Stomach smooth muscle (tissue), 2 donors: ENCODE data around the gene CALB2.

Experiments used
- H3K27ac ChIP-seq: one replicate; pipeline ENCODE4 v1.7.0; 2013; ENCODE audit warnings: mild to moderate bottlenecking, low read length, inconsistent platforms
- H3K27me3 ChIP-seq, 2 donors: one replicate each; pipeline ENCODE4 v1.7.0; 2013; ENCODE audit warnings: low read length in 2 of 2; ENCODE audit not compliant: insufficient read depth in 2 of 2, control insufficient read depth in 1 of 2
- H3K36me3 ChIP-seq, 2 donors: one replicate each; pipeline ENCODE4 v1.7.0; 2013; ENCODE audit warnings: low read length in 2 of 2; ENCODE audit not compliant: control insufficient read depth in 2 of 2, insufficient read depth in 2 of 2
- H3K4me1 ChIP-seq: one replicate; pipeline ENCODE4 v1.7.0; 2013; ENCODE audit warnings: low read length; ENCODE audit not compliant: control insufficient read depth, insufficient read depth
- H3K4me3 ChIP-seq, 2 donors: one replicate each; pipeline ENCODE4 v1.7.0; 2013; ENCODE audit warnings: low read length in 2 of 2
- H3K9ac ChIP-seq, 2 donors: one replicate each; pipeline ENCODE4 v1.7.0; 2013; ENCODE audit warnings: low read length in 2 of 2, mild to moderate bottlenecking in 1 of 2
- H3K9me3 ChIP-seq, 2 donors: one replicate each; pipeline ENCODE4 v1.7.0; 2013; ENCODE audit warnings: low read length in 2 of 2; ENCODE audit not compliant: control insufficient read depth in 2 of 2
- donor health status: healthy.
- donor health status: Pancreatic carcinoma.

Gene CALB2

GRCh38 chr16:71367241-71367976 lies 8.9 kb downstream of the CALB2 start:
- Histone ChIP-seq H3K36me3 (no peaks in the 10 kb centered on the region), H3K27me3 (peaks cover 7 to 8% of the 10 kb centered on the region in 2 donors), H3K4me1 (no peaks in the 10 kb centered on the region)

GRCh38 chr16:71368958-71369357 lies 10.4 kb downstream of the CALB2 start:
- Histone ChIP-seq H3K4me3 (no peak overlapping the region), H3K36me3 (no peaks in the 10 kb centered on the region), H3K9me3 (no peaks in the 10 kb centered on the region), H3K27me3 (peaks cover 8 to 9% of the 10 kb centered on the region in 2 donors), H3K4me1 (no peaks in the 10 kb centered on the region), H3K27ac (no peak overlapping the region), H3K9ac (no peak overlapping the region)

More at GRCh38 chr16:71367241-71367976, 8.9 kb downstream of the CALB2 start:
- Histone ChIP-seq H3K27ac (no peak overlapping the region), H3K4me3 (no peak overlapping the region), H3K9ac (no peak overlapping the region), H3K9me3 (no peaks in the 10 kb centered on the region)

- peaks cover 8 to 9% of the 10 kb centered on the region in 2 donors for H3K27me3 ChIP-seq
- no peak overlapping the region for H3K9ac ChIP-seq
- H3K9me3 ChIP-seq, result no peaks in the 10 kb centered on the region
These were observed 11.0 kb downstream of the CALB2 start for GRCh38 chr16:71369494-71369893.

GRCh38 chr16:71371237-71371636 lies 12.7 kb downstream of the CALB2 start:
- Histone ChIP-seq H3K9ac (no peak overlapping the region), H3K9me3 (no peaks in the 10 kb centered on the region), H3K27me3 (peaks cover 8 to 9% of the 10 kb centered on the region in 2 donors), H3K27ac (no peak overlapping the region), H3K4me1 (no peaks in the 10 kb centered on the region), H3K36me3 (no peaks in the 10 kb centered on the region), H3K4me3 (no peak overlapping the region)

More at GRCh38 chr16:71369494-71369893, 11.0 kb downstream of the CALB2 start:
- Histone ChIP-seq H3K36me3 (no peaks in the 10 kb centered on the region), H3K27ac (no peak overlapping the region), H3K4me1 (no peaks in the 10 kb centered on the region), H3K4me3 (no peak overlapping the region)

- Histone ChIP-seq H3K27me3 (peaks cover 0 to 4% of the 10 kb centered on the region in 2 donors), H3K9ac (no peak overlapping the region), H3K4me1 (no peaks in the 10 kb centered on the region), H3K9me3 (no peaks in the 10 kb centered on the region), H3K27ac (no peak overlapping the region), H3K36me3 (no peaks in the 10 kb centered on the region), H3K4me3 (no peak overlapping the region)
These were observed 14.6 kb downstream of the CALB2 start for GRCh38 chr16:71373073-71373472.

GRCh38 chr16:71376465-71377157 lies 18.1 kb downstream of the CALB2 start:
- no peak overlapping the region for H3K27ac ChIP-seq
- no peaks in the 10 kb centered on the region for H3K36me3 ChIP-seq
- H3K9me3 ChIP-seq, result no peaks in the 10 kb centered on the region
- H3K9ac ChIP-seq, result no peak overlapping the region
- H3K4me3 ChIP-seq, result no peak overlapping the region
- no peaks in the 10 kb centered on the region for H3K4me1 ChIP-seq
- H3K27me3 ChIP-seq, result peaks cover 0 to 4% of the 10 kb centered on the region in 2 donors

GRCh38 chr16:71379711-71380110 lies 21.2 kb downstream of the CALB2 start:
- Histone ChIP-seq H3K36me3 (no peaks in the 10 kb centered on the region), H3K27me3 (peaks cover 0 to 4% of the 10 kb centered on the region in 2 donors), H3K9me3 (no peaks in the 10 kb centered on the region), H3K4me1 (no peaks in the 10 kb centered on the region), H3K9ac (no peak overlapping the region), H3K27ac (no peak overlapping the region), H3K4me3 (no peak overlapping the region)

GRCh38 chr16:71380831-71381230 lies 22.3 kb downstream of the CALB2 start:
- no peak overlapping the region for H3K4me3 ChIP-seq
- no peaks in the 10 kb centered on the region for H3K9me3 ChIP-seq
- no peaks in the 10 kb centered on the region for H3K36me3 ChIP-seq
- no peak overlapping the region for H3K27ac ChIP-seq
- H3K27me3 ChIP-seq, result peaks cover 0 to 4% of the 10 kb centered on the region in 2 donors
- peaks cover 8% of the 10 kb centered on the region for H3K4me1 ChIP-seq
- no peak overlapping the region for H3K9ac ChIP-seq

GRCh38 chr16:71383054-71383773 lies 24.7 kb downstream of the CALB2 start:
- H3K27me3 ChIP-seq, result peaks cover 0 to 4% of the 10 kb centered on the region in 2 donors
- H3K4me1 ChIP-seq, result peaks cover 12% of the 10 kb centered on the region
- H3K9me3 ChIP-seq, result no peaks in the 10 kb centered on the region
- H3K9ac ChIP-seq, result no peak overlapping the region
- H3K36me3 ChIP-seq, result no peaks in the 10 kb centered on the region
- no peak overlapping the region for H3K4me3 ChIP-seq
- H3K27ac ChIP-seq, result no peak overlapping the region

GRCh38 chr16:71384073-71384724 lies 25.7 kb downstream of the CALB2 start:
- Histone ChIP-seq H3K4me3 (no peak overlapping the region), H3K27me3 (peaks cover 0 to 4% of the 10 kb centered on the region in 2 donors), H3K9me3 (no peaks in the 10 kb centered on the region), H3K27ac (no peak overlapping the region), H3K9ac (no peak overlapping the region), H3K36me3 (no peaks in the 10 kb centered on the region), H3K4me1 (peaks cover 12% of the 10 kb centered on the region)
